Stimulated activated CD8-positive, alpha-beta memory T cell treated with anti-CD3 and anti-CD28 coated beads, Interleukin-4, amount 100 ng/mL, for 48 hours (primary cell): Measurements from ENCODE around the gene DEFB132.
A peak's percentile ranks its signal among the peaks of the same experiment; 100 is the strongest.

Experiments used
- DNase-seq: peaks from one replicate; pipeline ENCODE4 v3.0.0-alpha.2; 2020

DEFB132 gene

GRCh38 chr20:297925-298775 is 40.6 kb downstream of the DEFB132 start:
- DNase-seq = peak; percentile 60

GRCh38 chr20:298776-299391 is 41.4 kb downstream of the DEFB132 start:
- no peak for DNase-seq

GRCh38 chr20:300345-300990 is 42.9 kb downstream of the DEFB132 start:
- DNase-seq = no peak

GRCh38 chr20:301886-302848 is 44.6 kb downstream of the DEFB132 start:
- no peak for DNase-seq

GRCh38 chr20:305745-306144 is 48.2 kb downstream of the DEFB132 start:
- no peak for DNase-seq

- DNase-seq = no peak
Observed at GRCh38 chr20:308427-309038, 51.0 kb downstream of the DEFB132 start.

- no peak for DNase-seq
Observed at GRCh38 chr20:309306-309840, 51.8 kb downstream of the DEFB132 start.

GRCh38 chr20:309841-310644 is 52.5 kb downstream of the DEFB132 start:
- peak; percentile 92 for DNase-seq

- no peak for DNase-seq
Observed at GRCh38 chr20:310645-311044, 53.1 kb downstream of the DEFB132 start.
